RWPE1 (cell line): ENCODE results near the gene NCKAP5.

ENCODE experiments used
- CTCF ChIA-PET: fragments of 350-600 bp; sonication (Branson Sonifier 250); formaldehyde crosslinking; extraction: SDS; loops from one replicate; lab custom pipeline; 2021; lab: Yijun Ruan, JAX
- POLR2A ChIA-PET: fragments of 400-600 bp; formaldehyde crosslinking; extraction: SDS; loops from one replicate; lab custom pipeline; 2020; ENCODE audit warnings: antibody characterized with exemption; ENCODE audit not compliant: low non-redundant PET; lab: Yijun Ruan, JAX
- DNase-seq: peaks from one replicate; pipeline ENCODE4 v3.0.0; 2012; ENCODE audit warnings: low spot score
- H3K27ac ChIP-seq: fragments of 450-650 bp; 2 replicates; pipeline ENCODE4 v1.5.1; 2017
- CTCF ChIP-seq: fragments of 450-650 bp; conservative IDR thresholded peaks from 2 replicates; pipeline ENCODE4 v1.5.1; 2017; ENCODE audit warnings: low read depth, mild to moderate bottlenecking

Gene NCKAP5

GRCh38 chr2:133012847-133013734 lies 555.2 kb downstream of the NCKAP5 start:
- no peak for TF ChIP-seq CTCF
- no peak for DNase-seq
- POLR2A ChIA-PET = no interaction called here
- CTCF ChIA-PET = no interaction called here
- no peak overlapping the region for H3K27ac ChIP-seq

- POLR2A ChIA-PET = no interaction called here
These were observed 563.6 kb downstream of the NCKAP5 start for GRCh38 chr2:133004623-133005022.

GRCh38 chr2:132999421-132999820 lies 568.8 kb downstream of the NCKAP5 start:
- no peak for DNase-seq
- ChIA-PET CTCF (no interaction called here), POLR2A (no interaction called here)
- no peak overlapping the region for H3K27ac ChIP-seq
- TF ChIP-seq CTCF = no peak

More at GRCh38 chr2:133004623-133005022, 563.6 kb downstream of the NCKAP5 start:
- no peak for DNase-seq
- no peak overlapping the region for H3K27ac ChIP-seq
- CTCF ChIA-PET = no interaction called here
- TF ChIP-seq CTCF = no peak

GRCh38 chr2:132998221-132998620 lies 570.0 kb downstream of the NCKAP5 start:
- TF ChIP-seq CTCF = no peak
- ChIA-PET CTCF (no interaction called here), POLR2A (no interaction called here)
- no peak for DNase-seq
- no peak overlapping the region for H3K27ac ChIP-seq

- ChIA-PET CTCF (interaction anchor here (0.6 kb wide), 1 partner anchor 87 kb away, joined by 3 read pairs; no protein-coding TSS in a partner anchor), POLR2A (no interaction called here)
- no peak overlapping the region for H3K27ac ChIP-seq
- TF ChIP-seq CTCF = no peak
- no peak for DNase-seq
These were observed 576.7 kb downstream of the NCKAP5 start for GRCh38 chr2:132991471-132992045.

GRCh38 chr2:132984731-132985130 lies 583.5 kb downstream of the NCKAP5 start:
- H3K27ac ChIP-seq = no peak overlapping the region
- POLR2A ChIA-PET = no interaction called here
- no peak for TF ChIP-seq CTCF
- CTCF ChIA-PET = no interaction called here
- no peak for DNase-seq
